Activated CD8-positive, alpha-beta memory T cell treated with anti-CD3 and anti-CD28 coated beads, Interleukin-2, amount 50 U/mL, for 1 hour (primary cell): Measurements from ENCODE around the gene MYL6.
A peak's percentile ranks its signal among the peaks of the same experiment; 100 is the strongest.
"Not testable (repeated sequence)": the region's sequence is repeated elsewhere in the genome, so short reads cannot be mapped to it uniquely, and the experiment has no call there.

Source experiments
- DNase-seq: peaks from one replicate; pipeline ENCODE4 v3.0.0-alpha.2; 2020; ENCODE audit errors: extremely low read depth

Gene MYL6

DNA sequence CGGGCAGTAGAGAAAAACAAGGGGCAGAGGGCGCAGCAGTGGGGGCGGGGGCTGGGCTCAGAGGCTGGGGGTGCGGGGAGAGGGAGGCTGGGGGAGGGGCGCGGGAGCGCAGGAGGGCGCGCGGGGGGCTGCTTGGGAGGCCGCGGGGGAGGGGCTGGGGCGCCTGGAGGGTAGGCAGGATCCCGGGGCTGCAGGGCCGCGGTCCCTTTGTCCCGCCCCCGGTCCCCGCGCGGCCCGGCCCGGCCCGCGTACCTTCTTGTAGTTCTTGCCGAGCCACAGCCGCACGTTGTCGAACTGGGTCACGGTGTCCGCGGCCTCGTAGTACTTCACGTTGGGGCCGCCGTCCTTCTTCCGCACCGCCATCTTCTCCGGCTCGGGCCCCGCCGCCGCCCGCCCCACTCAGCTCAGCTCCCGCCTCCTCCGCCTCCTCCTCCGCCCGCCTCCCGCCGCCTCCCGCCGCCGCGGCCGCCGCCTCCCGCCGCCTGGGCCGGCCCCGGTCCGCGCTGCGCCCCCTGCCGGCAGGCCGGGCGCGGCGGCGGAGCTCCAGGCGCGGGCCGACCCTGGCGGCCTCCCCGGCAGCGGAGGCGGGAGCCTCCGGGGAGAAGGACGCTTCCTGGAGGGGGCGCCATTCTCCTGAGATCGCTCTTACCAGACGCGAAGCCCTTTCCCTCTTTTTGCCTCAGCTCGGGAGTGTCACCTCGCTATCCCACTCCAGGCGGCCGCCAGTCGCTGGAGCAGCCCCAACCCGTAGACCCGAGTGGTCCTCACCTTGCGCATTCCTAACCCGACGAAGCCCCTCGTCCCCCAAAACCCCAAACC lies 31.1 kb downstream of the MYL6 start, which contains the start of gene SMARCC2:
SMARCC2 (minus strand) TSS at position 385 of the 819 bp plus-strand sequence; CDS start at position 363, 22 bp downstream.
- DNase-seq: peak; percentile 44

GRCh38 chr12:56189918-56190694 lies 31.9 kb downstream of the MYL6 start:
- DNase-seq: peak; percentile 18

GRCh38 chr12:56190695-56191155 lies 32.6 kb downstream of the MYL6 start:
- no peak for DNase-seq

DNA sequence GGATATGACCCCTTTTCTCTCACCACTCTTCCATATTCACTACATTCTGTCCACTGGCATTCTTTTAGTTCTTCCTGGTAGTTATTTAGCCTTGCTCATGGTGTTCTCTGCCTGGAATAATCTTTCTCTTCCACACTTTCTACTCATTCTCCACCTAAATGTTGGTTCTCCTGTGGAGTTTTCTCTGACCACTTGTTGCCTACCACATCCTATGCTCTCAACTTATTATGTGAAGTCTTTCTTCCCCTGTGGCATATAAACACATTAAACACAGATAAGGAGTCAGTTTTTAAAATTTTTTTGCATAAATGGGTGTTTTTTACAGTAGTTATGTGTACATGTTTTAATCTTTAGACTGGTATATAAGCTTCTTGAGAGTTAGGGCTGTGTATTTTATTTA lies 34.4 kb downstream of the MYL6 start:
- no peak for DNase-seq

DNA sequence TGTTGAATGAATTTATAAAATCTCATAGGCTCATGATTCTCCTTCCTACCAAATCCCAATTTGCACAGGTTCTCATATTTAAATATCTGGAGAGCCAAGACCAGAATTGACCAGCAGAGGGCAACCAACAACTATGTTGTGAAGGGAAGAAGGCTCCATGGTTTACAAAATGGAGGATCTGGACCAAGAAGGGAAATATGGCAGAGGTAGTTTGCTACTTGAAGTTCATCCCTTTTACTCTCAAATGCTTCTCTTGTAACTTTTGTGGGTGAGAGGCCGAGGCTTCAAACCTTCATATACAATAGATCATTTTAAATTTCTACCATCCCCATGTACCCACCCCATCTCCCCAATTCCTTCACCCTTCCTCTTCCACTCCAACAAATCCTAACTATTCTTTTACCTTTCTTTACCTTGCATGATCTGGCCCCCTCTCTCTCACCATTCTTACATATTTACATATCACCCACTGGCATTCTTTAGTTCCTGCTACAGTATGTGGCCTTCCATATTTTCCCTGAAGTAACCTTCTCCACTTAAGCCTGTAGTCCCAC lies 34.9 kb downstream of the MYL6 start:
- DNase-seq: peak; percentile 56

- not testable (repeated sequence) for DNase-seq
These were observed 38.8 kb downstream of the MYL6 start for GRCh38 chr12:56196818-56197550.

DNA sequence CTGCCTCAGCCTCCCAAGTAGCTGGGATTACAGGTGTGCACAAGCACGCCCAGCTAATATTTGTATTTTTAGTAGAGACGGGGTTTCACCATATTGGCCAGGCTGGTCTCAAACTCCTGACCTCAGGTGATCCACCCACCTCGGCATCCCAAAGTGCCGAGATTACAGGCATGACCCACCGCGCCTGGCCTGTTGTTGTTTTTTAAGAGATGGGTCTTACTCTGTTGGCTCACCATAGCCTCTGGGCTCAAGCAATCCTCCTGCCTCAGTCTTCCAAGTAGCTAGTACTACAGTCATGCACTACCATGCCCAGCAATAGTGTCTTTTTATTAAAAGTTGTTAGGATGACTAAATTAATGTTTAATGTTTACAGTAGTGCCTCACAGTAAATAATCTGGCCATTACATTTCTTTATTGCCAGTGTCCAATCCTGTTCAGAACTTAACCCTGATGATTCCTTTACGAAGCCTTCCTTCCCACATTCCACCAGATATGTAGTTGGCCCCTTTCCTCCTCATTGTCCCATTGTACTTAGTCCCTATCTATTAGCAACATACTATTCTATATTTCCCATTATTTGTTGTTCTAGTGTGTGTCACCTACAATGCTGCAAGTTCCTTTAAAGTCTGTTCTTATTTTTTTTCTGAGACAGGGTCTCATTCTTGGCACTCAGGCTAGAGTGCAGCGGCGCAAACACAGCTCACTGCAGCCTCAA lies 39.9 kb downstream of the MYL6 start:
- no peak for DNase-seq

DNA sequence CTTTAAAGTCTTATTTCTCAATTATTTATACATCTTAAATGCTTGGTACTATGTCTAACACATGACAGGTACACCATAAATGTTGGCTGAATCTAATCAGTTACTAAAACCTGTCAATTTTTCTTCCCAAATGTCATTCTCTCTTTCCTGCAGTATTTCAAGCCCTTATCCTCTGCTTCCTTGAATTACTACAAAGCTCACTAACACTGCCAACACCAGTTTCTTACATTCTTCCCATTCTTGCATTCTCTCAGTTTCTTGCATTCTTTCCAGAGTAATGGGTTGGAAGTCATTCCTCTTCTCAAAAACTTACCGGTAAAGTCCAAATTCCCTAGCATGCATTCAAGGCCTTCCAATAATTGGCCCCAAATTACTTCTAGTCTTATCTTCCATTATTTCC lies 40.7 kb downstream of the MYL6 start:
- DNase-seq: no peak

GRCh38 chr12:56202366-56202765 lies 44.2 kb downstream of the MYL6 start:
- no peak for DNase-seq

- no peak for DNase-seq
These were observed 44.7 kb downstream of the MYL6 start for GRCh38 chr12:56202838-56203237.

DNA sequence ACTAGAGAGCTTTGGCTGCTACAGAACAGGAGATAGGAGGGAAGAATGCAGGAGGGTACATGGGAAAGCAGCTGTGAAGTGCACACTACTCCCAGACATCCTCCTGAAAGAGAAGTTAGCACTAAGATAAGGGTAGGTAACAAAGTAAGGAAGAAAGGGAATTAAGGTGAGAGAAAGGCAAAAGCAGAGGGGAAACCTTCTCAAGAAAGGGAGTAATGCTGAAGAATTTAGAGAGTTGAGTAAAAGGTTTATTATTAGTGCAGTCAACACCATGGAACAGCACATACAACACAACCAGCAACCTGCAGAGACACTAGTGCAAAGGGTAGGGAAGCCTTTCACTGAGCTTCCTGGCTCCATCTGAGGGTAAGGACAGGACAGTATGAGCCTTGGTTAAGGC lies 46.1 kb downstream of the MYL6 start:
- no peak for DNase-seq

GRCh38 chr12:56205445-56205844 lies 47.3 kb downstream of the MYL6 start:
- DNase-seq: no peak

DNA sequence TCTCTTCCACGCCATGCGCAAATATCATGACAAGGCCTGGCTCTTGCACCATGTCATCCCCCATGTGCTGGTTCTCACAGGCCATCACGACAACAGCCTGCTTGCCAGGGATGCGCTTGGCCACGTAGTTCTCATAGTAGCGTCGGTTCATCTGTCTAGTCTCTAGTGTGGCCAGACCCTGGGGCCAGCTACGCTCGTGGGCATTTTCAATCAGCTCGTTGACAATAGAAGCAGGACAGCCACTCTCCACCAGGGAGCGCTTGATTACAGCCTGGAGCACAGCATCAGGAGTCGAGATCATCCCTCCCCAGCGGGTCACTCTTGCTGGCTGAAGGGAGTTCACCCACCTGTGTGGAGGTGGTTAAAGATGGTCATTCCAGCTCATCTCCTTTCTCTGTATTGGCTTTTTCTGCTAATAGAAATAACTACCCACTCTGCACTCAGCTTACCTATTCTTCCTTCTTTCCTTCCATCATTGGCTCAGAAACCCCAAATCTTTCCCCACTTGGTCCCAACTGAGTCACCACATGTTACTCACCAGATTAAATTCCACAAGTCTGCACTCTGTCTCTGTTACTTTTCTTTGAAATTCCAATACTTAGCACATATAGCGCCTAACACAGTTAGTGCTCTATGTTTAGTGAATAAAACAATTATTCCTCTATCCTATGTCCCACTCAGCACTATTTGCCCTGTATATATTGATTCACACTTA lies 48.5 kb downstream of the MYL6 start:
- DNase-seq: no peak

- DNase-seq: no peak
These were observed 49.8 kb downstream of the MYL6 start for GRCh38 chr12:56208006-56208405.
